CD4-positive, alpha-beta T cell treated with Interferon alpha-2 for 1 hour (primary cell): ENCODE results near the gene RALA.
"Not testable (repeated sequence)": the region's sequence is repeated elsewhere in the genome, so short reads cannot be mapped to it uniquely, and the experiment has no call there.

Experiments used
- DNase-seq, 2 donors: peaks; one replicate each; pipeline ENCODE4 v3.0.0-alpha.2; 2020 to 2022

The RALA gene

DNA sequence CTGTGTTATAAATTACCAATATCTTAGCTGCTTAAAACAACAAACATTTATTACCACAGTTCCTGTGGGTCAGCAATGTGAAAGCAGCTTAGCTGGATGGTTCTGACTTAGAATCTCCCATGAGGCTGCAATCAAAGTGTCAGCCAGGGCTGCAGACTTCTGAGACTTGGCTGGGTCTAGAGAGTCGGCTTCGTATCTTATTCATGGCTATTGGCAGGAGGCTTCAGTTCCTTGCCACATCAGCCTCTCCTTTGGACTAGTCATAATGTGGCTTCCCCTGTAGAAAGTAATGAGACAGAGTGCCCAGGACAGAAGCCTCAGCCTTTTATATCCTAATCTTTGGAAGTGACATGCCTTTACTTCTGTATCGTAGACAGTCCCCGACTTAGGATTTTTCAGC lies 27.3 kb downstream of the RALA start:
- no peak for DNase-seq

DNA sequence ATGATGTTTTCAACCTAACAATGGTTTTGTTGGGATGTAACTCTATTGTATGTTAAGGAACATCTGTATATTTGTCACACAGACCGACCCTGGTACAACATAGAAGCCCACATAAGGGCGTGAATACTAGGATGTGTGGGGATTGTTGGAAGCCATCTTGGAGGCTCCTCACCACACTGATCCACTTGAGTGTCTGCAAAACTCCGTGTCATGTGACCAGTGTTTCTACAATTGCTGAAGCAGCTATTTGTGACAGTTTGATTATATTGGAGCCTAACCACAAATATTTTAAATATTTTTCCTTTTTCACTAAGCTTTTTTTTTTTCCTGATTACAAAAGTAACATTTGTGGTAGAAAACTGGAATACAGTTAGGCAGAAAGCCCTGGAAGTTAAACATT lies 27.9 kb downstream of the RALA start:
- no peak for DNase-seq

DNA sequence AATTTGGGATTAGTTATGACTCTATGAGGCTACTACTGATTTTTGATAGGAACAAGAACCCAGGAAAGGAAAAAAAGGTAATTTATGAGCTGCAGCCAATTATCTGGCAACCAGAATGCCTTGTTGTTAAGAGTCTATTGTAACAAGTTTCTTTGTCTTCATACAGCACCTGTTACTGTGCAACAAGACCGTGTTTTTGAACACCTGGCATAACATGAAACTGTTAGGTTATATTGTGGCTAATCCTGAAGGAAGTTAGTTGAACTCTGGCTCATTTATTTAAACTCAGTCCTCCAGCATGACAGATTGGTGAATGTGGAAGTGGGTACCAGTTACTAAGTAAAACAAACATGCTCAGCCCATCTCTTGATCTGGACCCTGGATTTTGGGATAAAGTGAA lies 33.0 kb downstream of the RALA start:
- DNase-seq = no peak

GRCh38 chr7:39659356-39660013 lies 36.1 kb downstream of the RALA start:
- DNase-seq = no peak

GRCh38 chr7:39661960-39662359 lies 38.6 kb downstream of the RALA start:
- no peak for DNase-seq

GRCh38 chr7:39663263-39663662 lies 39.9 kb downstream of the RALA start:
- DNase-seq = no peak

DNA sequence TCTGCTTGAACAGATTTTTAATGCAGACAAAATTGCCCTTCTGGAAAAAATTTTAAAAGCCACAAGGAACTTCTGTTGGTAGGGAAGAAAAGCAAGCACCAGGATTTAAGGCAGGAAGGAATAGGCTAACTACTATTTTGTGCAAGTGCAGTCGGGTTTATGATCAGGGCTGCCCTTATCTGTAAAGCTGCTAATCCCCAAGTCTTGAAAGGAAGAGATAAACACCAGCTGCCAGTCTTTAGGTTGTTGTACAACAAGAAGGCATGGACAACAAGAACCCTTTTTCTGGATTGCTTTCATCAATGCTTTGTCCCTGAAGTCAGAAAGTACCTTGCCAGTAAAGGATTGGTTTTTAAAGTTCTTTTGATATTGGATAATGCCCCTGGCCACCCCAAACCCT lies 40.7 kb downstream of the RALA start:
- DNase-seq = no peak

GRCh38 chr7:39664585-39664984 lies 41.2 kb downstream of the RALA start:
- DNase-seq = no peak

- no peak for DNase-seq
Measured at GRCh38 chr7:39666562-39666961, 43.2 kb downstream of the RALA start.

GRCh38 chr7:39667341-39667923 lies 44.1 kb downstream of the RALA start:
- no peak for DNase-seq

DNA sequence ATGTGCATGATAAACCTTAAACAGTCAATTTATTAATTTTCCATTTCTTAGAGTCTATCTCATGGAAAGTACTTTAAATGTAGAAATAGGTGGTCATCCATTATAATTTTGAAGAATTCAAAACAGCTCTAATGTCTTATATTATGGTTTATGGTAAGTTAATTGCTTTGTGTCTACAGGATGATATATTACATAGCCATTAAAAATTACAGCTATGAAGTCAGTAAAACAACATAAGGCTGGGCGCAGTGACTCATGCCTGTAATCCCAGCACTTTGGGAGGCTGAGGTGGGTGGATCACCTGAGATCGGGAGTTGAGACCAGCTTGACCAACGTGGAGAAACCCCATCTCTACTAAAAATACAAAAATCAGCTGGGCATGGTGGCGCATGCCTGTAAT lies 44.9 kb downstream of the RALA start:
- not testable (repeated sequence) for DNase-seq

GRCh38 chr7:39670052-39670451 lies 46.7 kb downstream of the RALA start:
- DNase-seq = no peak

GRCh38 chr7:39670934-39671333 lies 47.6 kb downstream of the RALA start:
- no peak for DNase-seq

GRCh38 chr7:39672176-39672575 lies 48.8 kb downstream of the RALA start:
- no peak for DNase-seq

DNA sequence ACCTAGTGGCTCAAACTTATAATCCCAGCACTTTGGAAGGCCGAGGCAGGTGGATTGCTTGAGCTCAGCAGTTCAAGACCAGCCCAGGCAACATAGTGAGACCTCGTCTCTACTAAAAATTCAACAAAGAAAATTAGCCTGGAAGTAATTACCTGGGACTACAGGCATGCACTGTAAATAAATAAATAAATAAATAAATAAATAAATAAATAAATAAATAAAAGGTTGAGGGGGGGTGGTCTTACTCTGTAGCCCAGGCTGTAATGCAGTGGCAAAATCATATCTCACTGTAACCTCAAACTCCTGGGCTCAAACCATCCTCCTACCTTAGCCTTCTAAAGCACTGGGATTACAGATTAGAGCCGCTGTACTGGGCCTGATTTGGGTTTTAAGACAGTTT lies 50.5 kb downstream of the RALA start:
- DNase-seq = no peak

DNA sequence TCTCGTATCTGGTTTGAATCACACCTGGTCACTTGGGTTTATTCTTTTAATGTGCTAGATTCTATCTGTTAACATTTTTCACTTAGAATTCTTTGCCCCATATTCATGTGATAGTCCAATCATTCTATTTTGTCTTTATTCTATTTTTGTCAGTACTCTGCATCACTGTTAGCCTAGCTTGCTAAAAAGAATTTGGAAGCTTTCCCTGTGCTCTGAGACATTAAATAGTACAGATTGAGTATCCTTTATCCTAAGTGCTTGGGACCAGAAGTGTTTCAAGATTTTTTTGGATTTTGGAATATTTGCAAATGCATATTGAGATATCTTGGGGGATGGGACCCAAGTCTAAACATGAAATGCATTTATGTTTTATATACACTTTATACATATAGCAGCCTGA lies 51.0 kb downstream of the RALA start:
- DNase-seq = no peak

GRCh38 chr7:39676346-39676745 lies 53.0 kb downstream of the RALA start:
- no peak for DNase-seq

GRCh38 chr7:39678930-39679709 lies 55.7 kb downstream of the RALA start:
- DNase-seq = no peak

- not testable (repeated sequence) for DNase-seq
Measured at GRCh38 chr7:39679874-39680273, 56.5 kb downstream of the RALA start.

- DNase-seq = no peak
Measured at GRCh38 chr7:39681887-39682441, 58.6 kb downstream of the RALA start.

DNA sequence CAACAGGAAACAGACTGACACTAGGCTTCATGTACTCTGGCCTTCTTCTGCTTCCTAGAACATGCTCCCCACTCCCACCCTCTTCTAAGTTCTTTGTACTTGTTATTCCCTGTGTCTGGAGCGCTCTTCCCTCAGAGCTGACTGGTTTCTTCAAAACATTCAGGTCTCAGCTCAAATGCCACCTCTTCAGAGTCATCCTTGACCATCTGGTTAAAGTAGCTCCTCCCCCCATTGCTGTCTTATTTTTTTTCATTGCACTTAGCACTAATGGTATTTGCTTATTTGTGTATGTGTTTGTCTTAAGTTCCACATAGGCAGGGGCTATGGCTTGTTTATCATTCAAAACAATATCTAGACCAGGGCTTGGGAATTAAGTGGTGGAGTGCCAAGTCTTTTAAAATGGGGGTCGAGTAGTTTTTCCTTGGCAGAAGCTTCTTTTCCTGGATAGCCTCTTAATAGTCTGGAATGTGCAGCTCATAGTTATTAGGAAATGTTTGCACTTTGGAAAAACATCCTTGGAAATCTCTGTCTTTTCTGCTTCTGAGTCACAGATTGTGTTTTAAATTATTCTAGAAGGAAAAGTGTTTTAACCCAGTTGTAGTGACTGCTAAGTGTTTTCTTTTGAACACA lies 60.0 kb downstream of the RALA start:
- DNase-seq = no peak

GRCh38 chr7:39686261-39686924 lies 63.0 kb downstream of the RALA start:
- DNase-seq = no peak
